GM19467 (cell line): ENCODE results near the gene HNRNPLL.
A peak's percentile ranks its signal among the peaks of the same experiment; 100 is the strongest.
"Not testable (repeated sequence)": the region's sequence is repeated elsewhere in the genome, so short reads cannot be mapped to it uniquely, and the experiment has no call there.

Experiments
- ATAC-seq: cut with Tn5 transposase; IDR thresholded peaks from one replicate; pipeline ENCODE4 v1.9.1; 2021; ENCODE audit warnings: mild to moderate bottlenecking, moderate library complexity; ENCODE audit not compliant: unreplicated experiment

Gene HNRNPLL

GRCh38 chr2:38620282-38620977 is 17.7 kb upstream of the HNRNPLL start:
- no peak for ATAC-seq

- no peak for ATAC-seq
Observed at GRCh38 chr2:38619458-38620164, 16.9 kb upstream of the HNRNPLL start.

- no peak for ATAC-seq
Observed at GRCh38 chr2:38617301-38617700, 14.6 kb upstream of the HNRNPLL start.

- no peak for ATAC-seq
Observed at GRCh38 chr2:38615237-38615636, 12.5 kb upstream of the HNRNPLL start.

GRCh38 chr2:38613849-38614213 is 11.1 kb upstream of the HNRNPLL start:
- no peak for ATAC-seq

GRCh38 chr2:38613126-38613848 is 10.6 kb upstream of the HNRNPLL start:
- ATAC-seq: no peak

GRCh38 chr2:38610851-38611801 is 8.4 kb upstream of the HNRNPLL start:
- no peak for ATAC-seq

GRCh38 chr2:38609246-38609645 is 6.5 kb upstream of the HNRNPLL start:
- not testable (repeated sequence) for ATAC-seq

GRCh38 chr2:38608755-38609154 is 6.0 kb upstream of the HNRNPLL start:
- ATAC-seq: no peak

GRCh38 chr2:38605298-38605830 is 2.6 kb upstream of the HNRNPLL start:
- no peak for ATAC-seq

GRCh38 chr2:38603402-38604290 is 918 bp upstream of the HNRNPLL start:
- peak; percentile 36 for ATAC-seq

- ATAC-seq: peak; percentile 17
Observed at GRCh38 chr2:38602136-38602731, 494 bp downstream of the HNRNPLL start.

- ATAC-seq: no peak
Observed at GRCh38 chr2:38601463-38602135, 1.1 kb downstream of the HNRNPLL start.

- no peak for ATAC-seq
Observed at GRCh38 chr2:38600921-38601455, 1.7 kb downstream of the HNRNPLL start.

GRCh38 chr2:38600242-38600891 is 2.4 kb downstream of the HNRNPLL start:
- no peak for ATAC-seq

GRCh38 chr2:38599706-38600105 is 3.0 kb downstream of the HNRNPLL start:
- no peak for ATAC-seq

- no peak for ATAC-seq
Observed at GRCh38 chr2:38598991-38599295, 3.8 kb downstream of the HNRNPLL start.
